ENCODE measurements around the gene DHCR24.

The DHCR24 gene

GRCh38 chr1:54842963-54843362 lies 44.0 kb downstream of the DHCR24 start:
- peak in 1 of 2 experiments; percentile 3 for DNase-seq

GRCh38 chr1:54842206-54842915 lies 44.6 kb downstream of the DHCR24 start:
- peak in 1 of 2 experiments; percentile 8 for DNase-seq

- DNase-seq, result peak in 1 of 2 experiments; percentile 12
Observed at GRCh38 chr1:54839824-54840223, 47.2 kb downstream of the DHCR24 start.

GRCh38 chr1:54838565-54839180 lies 48.3 kb downstream of the DHCR24 start:
- DNase-seq, result no peak

GRCh38 chr1:54837002-54837853 lies 49.8 kb downstream of the DHCR24 start:
- no peak for DNase-seq

GRCh38 chr1:54836594-54836993 lies 50.4 kb downstream of the DHCR24 start:
- no peak for DNase-seq

- peak in 1 of 2 experiments; percentile 7 for DNase-seq
Observed at GRCh38 chr1:54835970-54836369, 51.0 kb downstream of the DHCR24 start.

GRCh38 chr1:54835131-54835898 lies 51.7 kb downstream of the DHCR24 start:
- DNase-seq, result peak in 1 of 2 experiments; percentile 1

- no peak for DNase-seq
Observed at GRCh38 chr1:54834007-54834541, 52.9 kb downstream of the DHCR24 start.

- DNase-seq, result peak in 1 of 2 experiments; percentile 10
Observed at GRCh38 chr1:54833121-54833520, 53.9 kb downstream of the DHCR24 start.

- peak in 1 of 2 experiments; percentile 10 for DNase-seq
Observed at GRCh38 chr1:54826226-54826816, 60.7 kb downstream of the DHCR24 start.

- no peak for DNase-seq
Observed at GRCh38 chr1:54825696-54826095, 61.3 kb downstream of the DHCR24 start.

GRCh38 chr1:54823670-54824069 lies 63.3 kb downstream of the DHCR24 start:
- DNase-seq, result no peak

- no peak for DNase-seq
Observed at GRCh38 chr1:54819733-54820132, 67.3 kb downstream of the DHCR24 start.

GRCh38 chr1:54819195-54819536 lies 67.8 kb downstream of the DHCR24 start:
- no peak for DNase-seq

- DNase-seq, result no peak
Observed at GRCh38 chr1:54818461-54819194, 68.4 kb downstream of the DHCR24 start.

GRCh38 chr1:54816951-54817350 lies 70.0 kb downstream of the DHCR24 start:
- DNase-seq, result no peak

GRCh38 chr1:54816130-54816529 lies 70.9 kb downstream of the DHCR24 start:
- DNase-seq, result no peak

GRCh38 chr1:54815086-54815876 lies 71.7 kb downstream of the DHCR24 start:
- DNase-seq, result peak in 1 of 2 experiments; percentile 7

- DNase-seq, result peak in 1 of 2 experiments; percentile 4
Observed at GRCh38 chr1:54814571-54814970, 72.4 kb downstream of the DHCR24 start.

- DNase-seq, result no peak
Observed at GRCh38 chr1:54814126-54814498, 72.9 kb downstream of the DHCR24 start.
